NCI-H226 (cell line): ENCODE results near the gene CERS6.
"Not testable (repeated sequence)": the region's sequence is repeated elsewhere in the genome, so short reads cannot be mapped to it uniquely, and the experiment has no call there.

Experiments
- DNase-seq: peaks from one replicate; pipeline ENCODE4 v3.0.0-alpha.2; 2015

The CERS6 gene

DNA sequence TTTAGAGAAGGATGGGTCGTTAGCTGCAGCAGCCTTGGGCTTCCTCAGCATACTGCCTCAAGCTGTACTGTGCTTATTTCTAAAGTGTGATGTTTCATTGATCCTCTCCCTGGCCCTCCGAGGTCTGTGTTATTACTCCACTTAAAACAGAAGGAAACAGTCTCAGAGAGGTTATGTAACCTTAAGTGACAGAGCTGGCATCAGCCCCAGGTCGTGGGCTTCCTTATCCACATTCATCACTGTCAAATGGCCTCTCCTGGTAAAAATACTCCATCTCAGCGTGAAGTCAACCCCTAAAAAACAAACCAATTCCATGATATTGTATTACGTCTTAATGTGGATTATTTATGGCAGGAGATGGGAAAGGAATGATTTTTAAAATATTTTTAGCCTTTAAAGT lies 193.0 kb downstream of the CERS6 start:
- no peak for DNase-seq

DNA sequence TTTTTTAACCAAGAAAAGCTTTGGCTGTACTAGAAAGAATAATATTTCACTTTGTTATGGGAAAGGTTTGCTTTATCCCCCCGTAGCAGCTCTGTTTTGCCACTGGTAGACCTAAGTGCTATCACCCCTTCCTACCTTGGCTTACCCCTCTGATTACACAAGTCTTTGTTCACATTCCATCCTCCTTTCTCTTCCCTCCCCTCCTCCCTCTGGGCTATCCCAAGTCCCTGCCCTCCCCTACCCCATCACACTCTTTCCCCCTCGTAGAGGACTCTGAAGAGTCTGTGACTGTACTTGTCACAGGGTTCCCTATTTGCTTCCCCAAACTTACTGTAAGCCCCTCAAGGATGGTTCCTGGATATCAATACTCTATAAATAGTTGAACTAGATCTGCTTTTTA lies 193.5 kb downstream of the CERS6 start:
- DNase-seq: no peak

DNA sequence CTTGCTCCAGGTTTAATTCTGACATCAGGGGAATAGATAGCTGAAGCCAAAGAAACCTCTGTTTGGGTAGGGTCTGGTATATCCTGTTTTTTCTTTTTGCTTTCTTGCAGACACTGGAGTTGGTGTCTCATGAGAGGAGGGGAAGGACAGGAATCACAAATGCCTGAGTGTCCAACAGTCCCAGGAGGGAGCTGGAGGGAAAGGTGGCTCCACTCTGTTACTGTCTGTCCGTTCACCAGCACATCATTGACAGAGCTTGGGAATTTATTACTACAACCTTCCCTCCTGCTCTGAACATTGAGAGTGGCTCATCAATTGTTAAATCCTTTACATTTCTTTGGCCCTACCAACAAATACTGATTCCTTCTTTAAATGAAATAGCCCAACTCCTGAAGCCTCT lies 194.1 kb downstream of the CERS6 start:
- DNase-seq: no peak

DNA sequence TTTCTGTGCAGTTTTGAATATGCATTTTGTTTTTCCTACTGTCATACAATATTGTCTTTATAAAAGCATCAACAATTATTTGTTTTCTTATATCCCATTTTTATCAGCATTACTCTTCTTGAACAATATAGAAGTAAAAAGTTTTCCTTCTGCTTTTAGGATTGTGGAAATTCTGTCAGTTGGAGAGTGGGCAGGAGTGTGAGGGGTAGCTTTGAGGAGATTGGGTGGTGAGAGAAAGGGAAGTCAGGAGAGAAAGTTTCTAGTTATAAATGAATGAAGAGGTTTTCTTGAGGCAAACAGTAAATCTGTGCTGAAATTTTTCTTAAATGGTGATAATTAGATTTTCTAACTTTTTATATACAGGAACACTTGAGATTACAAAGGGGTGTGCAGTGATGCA lies 194.7 kb downstream of the CERS6 start:
- no peak for DNase-seq

DNA sequence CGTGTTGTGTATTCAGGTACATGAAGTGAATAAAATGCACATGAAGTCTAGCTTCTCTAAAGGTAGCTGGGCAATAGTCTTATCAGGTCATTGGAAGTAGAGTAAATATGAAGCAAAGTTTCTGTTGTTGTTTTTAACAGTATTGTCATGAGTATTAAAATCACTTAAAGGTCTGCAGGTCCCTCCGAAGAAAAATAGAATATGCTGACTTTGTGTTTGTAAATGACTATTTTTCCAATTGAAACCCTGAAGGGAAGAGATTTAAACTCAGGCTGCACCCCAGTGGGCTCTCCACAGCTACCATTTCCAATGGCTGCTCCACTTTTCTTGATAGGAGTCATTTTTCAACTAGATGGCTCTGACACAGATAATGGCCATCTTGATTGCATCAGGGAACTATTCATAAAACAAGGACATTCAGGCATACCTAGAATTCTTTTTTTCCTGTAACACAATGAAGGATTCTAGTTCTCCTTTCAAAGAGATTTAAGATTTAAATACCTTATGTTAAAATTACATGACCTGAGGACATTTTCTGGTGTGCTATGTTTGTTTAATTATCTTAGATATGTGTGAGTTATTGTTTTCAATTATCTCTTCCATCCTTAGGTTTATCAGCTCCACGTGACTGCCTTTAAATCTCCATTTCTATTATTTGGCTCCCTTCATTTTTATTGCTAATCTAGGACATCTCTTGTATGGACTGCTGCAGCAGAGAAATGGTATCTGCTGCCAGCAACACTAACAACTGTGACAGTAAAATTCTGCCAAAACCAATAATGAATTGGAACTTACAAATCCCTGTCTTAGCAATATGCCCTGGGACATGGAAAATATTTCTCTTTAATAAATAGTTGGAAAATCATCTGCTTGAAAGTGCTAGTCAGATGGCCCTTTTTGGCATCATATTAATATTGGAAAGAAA lies 197.2 kb downstream of the CERS6 start:
- DNase-seq: no peak

DNA sequence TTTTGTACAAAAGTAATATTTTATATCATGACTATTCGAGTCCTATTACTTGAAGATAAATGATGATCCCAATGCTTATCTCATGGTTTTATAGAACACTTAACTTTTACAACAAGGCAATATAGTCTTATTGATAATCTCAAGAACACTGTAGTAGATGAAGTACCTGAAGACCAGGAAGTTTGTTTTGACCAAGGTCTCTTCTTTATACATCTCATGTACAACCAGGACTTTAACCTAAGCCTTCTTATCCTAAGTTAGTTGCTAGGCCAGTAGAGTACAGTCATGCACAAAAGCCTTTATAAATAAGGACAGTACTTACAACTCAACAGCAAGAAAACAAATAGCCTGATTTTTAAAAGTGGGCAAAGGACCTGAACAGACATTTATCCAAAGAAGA lies 198.6 kb downstream of the CERS6 start:
- DNase-seq: no peak

DNA sequence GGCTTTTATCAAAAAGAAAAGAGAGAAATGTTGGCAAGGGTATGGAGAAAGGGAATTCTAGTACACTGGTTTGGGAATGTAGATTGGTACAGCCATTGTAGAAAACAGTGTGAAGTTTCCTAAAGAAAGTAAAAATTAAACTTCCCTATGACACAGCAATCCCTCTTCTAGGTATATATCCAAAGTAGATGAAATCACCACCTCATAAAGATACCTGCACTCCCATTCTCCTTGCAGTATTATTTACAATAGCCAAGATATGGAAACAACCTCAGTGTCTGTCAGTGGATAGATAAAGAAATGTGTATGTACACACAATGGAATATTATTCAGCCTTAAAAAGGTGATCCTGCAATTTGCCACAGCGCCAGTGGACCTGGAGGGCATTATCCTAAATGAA lies 199.1 kb downstream of the CERS6 start:
- no peak for DNase-seq

DNA sequence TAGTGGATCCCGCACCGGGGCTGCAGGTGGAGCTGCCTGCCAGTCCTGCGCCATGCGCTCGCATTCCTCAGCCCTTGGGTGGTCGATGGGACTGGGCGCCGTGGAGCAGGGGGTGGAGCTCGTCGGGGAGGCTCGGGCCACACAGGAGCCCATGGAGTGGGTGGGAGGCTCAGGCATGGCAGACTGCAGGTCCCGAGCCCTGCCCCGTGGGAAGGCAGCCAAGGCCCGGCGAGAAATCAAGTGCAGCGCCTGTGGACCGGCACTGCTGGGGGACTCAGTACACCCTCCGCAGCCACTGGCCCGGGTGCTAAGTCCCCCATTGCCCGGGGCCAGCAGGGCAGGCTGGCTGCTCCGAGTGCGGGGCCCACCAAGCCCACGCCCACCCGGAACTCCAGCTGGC lies 201.3 kb downstream of the CERS6 start:
- DNase-seq: not testable (repeated sequence)

DNA sequence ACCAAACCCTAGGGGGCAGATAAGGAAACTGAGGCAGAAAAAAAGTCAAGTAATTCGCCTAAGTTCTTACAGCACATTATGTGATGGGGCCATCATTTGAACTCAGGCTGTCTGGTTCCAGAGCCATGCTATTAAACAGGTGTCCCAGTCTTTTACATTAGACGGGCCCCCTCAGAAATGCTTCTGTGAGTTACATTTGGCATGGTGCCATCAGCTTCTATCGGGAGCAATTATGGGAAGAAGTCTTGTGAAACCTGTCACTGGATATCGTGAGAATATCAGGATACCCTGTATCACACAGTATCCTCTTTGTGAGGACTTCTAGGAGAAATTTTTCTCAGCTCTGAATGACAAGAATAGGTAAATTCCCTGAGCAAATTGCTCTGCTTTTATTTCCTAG lies 202.6 kb downstream of the CERS6 start:
- DNase-seq: no peak

DNA sequence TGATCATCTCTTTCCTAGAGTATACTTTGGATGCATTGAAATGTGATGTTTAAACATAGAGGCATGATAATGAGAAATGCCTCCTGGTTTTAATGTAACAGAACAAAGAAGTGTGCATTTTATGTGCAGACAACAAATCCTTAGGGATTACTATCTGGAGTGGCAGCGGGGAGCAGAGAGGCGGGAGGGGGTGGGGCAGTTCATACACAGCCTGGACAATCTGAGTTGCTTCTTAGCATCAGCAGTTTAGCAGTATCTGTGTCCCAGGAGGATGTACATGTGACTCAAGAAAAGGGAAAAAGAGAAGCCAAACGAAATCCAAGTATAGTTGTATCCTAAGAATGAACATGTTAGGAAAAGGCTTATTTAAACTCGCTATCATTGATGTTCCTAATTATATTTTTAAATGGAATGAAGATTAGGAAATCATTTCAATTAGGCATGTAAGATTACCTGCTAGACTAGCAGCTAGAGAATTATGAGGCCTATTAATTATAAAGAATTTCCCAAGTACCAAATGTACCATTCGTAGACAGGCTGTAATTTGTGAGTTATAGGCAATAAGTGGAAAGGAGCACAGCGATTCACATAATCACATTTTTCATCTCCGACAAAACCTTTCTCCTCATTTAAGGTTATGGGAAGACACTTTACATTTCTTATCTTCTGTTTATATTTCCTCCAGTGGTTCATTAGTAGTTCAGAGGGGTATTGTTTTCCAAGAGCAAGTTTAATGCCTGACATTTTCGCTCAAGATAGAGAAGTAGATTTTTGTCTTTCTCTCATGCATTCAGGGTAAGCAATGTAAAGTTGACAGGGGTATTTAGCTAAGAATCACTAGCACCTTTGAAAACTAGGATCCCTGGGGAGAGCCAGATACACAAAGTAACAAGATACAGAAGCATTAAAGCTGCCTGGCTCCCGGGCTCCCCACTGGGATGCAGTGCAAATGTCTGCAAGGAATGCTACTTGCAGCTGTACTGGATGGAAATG lies 205.1 kb downstream of the CERS6 start:
- DNase-seq: no peak

DNA sequence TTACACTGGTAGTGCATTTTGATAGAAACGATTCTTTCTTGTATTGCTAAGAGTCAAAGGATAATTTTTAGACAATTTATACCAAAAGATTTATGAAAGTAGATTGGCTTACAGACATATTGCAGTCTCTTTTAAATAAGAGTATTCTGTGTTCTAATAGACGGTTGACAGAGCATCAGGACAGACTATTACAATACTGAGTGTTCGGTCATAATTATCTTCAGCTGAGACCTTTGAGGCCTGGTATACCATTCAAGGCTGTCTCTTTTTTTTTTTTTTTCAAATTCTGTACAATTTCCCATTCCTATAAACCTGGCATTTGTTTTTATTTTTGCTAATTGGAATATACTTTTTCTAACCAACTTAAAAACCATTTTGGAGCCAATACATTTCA lies 205.8 kb downstream of the CERS6 start:
- no peak for DNase-seq

DNA sequence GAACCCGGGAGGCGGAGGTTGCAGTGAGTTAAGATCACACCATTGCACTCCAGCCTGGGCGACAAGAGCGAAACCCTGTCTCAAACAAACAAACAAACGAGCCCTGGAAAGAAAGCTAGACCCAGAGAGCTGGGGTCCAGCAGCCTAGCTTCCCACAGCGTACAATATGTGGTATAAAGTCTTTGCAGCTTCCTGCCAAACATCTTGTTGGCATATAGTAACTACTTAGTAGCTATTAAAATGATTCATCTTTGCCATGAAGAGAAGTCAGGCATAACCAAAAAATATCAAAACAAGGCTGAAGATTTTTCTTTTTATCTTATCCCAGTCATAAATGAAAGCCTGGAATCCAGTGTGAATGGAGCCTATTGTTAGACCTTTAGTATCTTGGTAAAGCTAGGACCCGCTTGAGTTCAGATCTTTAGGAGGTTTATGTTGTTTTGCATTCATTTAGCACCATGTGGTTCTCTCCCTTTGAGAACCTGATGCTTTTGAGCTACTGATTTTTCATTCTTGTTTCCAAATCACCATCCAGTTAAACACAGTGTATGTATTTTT lies 206.7 kb downstream of the CERS6 start:
- no peak for DNase-seq

DNA sequence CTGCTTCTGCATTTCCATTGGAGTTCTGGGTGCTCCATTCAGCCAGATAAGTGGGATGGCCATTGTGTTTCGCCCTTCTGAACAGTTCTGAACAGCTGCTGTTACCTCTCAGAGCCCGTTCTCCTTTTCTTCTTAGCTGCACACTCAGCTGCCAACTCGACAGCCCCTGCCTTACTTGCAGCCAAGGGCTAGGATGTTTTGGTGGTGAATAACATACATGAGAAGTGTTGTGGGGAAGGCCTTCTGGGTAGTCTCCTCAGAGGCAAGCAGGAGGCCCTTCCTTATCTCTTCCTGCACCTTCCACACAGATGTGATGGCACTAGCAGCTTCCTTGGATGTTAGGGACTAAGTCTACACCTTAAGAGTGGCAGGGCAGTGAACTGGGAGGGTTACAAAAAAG lies 207.9 kb downstream of the CERS6 start:
- DNase-seq: peak; percentile 43

DNA sequence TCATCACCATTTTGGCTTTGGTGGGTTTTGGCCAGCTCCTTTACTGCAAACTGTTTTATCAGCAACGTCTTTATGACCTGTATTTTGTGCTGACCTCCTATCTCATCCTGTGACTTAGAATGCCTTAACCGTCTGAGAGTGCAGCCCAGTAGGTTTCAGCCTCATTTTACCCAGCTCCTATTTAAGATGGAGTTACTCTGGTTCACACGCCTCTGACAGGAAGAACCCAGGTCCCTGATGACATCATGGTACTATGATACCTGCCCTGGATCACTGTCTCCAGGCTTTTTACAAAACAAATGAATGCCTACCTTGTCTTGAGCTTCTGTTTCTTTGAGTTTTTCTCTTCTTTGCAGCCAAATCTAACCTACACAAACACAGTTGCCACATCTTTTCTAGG lies 208.6 kb downstream of the CERS6 start:
- not testable (repeated sequence) for DNase-seq

DNA sequence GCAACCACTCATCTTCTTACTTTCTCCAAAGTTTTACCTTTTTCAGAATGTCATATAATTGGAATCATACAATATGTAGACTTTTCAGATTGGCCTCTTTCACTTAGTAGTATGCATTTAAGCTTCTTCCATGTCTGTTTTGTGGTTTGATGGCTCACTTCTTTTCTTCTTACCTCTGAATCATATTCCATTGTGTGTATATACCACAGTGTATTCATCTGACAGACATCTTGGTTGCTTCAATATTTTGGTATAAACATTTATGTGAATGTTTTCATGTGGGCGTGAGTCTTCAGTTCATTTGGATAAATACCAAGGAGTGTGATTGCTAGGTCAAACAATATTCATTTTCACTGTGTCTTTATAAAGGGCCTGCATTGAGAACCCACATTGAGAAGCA lies 210.3 kb downstream of the CERS6 start:
- no peak for DNase-seq

DNA sequence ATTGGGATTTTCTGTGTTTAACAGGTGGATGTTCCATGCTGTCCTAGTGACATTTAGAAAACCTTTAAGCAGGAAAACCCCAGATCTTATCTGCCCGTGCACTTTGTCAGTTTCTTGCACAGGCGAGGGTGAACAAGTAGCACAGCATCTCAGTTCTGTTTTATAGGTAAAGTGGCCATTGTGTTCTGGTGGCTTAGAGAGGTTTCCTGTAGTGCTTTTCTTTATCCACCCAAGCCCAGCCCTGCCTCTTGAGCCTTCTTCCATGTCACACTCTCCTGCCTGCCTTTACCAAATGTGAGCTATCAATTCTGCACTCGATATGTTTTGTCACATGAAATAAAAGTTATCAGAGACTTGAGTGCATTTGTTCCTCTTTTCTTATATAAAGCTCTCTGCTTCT lies 211.1 kb downstream of the CERS6 start:
- no peak for DNase-seq

DNA sequence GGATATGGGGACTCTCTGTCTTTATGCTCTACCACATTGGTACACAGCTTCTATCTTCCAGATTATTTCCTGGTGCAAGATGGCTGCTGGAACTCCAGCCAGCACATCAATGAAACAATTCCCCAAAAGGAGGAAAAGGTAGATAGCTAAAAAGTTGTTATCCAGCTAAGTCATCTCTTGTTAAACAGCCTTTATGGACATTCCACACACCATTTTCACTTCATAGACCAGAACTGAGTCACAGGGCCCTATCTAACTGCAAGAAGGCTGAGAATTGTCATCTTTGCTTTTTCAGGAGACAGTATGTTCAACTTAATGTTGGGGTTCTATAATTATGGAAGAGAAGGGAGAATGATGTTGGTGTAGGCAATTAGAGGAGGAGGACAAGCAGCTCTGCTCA lies 213.1 kb downstream of the CERS6 start:
- no peak for DNase-seq

DNA sequence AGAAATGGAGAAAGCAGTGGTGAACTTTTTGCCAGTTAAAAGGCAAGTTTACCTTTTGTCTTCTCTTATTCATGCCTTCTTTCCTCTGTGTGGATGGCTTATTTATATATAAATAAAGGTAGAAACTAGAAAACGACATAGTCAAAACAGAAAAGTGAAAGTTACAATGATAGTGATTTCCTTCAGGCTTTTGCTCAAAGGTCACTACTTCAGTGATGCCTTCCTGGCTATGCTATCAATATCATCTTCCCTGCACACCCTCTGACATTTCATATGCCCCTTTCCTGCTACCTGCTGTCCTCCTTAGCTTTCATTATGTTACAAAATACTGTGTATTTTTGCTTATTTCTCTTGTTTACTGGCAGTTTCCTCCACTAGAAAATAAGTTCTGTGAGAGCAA lies 214.4 kb downstream of the CERS6 start:
- DNase-seq: no peak

DNA sequence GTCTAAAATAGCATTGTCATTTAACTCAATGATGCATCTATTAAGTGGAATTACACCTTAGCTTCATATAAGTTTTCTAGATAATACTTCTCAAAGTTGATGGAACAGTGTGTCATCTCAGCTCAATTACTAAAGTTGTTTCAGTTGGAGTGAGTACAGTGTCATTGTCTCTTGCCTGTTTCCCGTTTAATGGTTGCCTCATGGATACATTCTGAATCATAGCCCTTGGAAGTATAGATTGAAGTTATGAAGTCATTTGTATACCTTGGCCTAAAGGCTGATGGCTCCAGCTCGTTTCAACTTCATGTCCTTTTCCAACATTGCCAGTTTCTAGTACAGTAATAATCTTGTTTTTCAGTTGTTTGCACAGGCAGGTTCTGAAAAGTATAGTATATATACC lies 215.9 kb downstream of the CERS6 start:
- no peak for DNase-seq

DNA sequence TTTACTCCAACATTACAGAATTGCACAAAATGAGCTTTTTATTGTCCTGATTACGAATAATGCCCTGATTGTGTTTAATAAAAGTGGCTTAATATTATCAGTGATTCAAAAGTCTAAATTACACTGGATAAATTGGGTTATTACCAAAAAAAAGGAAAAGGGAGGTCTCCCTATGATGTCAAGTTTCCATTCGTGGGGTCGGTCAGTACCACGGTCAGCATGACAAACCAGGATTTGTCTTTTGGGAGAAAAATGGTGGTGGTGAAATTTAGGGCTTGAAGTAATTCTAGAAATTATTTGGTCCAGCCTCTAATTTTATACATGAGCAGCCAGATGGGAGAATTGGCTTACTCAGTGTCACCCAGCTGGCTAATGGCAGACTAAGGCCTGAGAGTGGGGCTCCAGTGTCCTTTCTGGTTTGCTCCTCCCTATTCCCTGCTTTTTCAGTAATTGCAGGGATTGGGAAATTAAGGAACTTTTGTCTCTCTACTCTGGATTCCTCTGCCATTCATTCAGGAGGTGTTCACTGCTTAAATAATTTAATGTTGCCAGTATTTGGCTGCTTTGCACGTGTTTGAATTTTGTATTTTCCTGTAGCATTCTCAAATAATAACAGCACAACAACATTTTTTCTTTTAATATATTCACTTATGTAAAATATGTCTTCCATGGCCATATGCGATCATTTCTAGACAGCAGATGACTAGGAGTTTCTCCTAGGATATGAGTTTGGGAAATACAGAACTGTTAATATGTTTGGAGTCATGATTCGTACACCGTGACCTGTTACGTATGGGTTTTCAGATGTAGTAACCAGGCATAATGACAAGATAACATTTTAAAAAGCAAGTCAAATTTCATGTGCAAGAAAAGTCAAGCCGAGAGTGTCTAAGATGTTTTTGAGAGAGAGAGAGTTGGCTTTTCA lies 217.5 kb downstream of the CERS6 start:
- no peak for DNase-seq

DNA sequence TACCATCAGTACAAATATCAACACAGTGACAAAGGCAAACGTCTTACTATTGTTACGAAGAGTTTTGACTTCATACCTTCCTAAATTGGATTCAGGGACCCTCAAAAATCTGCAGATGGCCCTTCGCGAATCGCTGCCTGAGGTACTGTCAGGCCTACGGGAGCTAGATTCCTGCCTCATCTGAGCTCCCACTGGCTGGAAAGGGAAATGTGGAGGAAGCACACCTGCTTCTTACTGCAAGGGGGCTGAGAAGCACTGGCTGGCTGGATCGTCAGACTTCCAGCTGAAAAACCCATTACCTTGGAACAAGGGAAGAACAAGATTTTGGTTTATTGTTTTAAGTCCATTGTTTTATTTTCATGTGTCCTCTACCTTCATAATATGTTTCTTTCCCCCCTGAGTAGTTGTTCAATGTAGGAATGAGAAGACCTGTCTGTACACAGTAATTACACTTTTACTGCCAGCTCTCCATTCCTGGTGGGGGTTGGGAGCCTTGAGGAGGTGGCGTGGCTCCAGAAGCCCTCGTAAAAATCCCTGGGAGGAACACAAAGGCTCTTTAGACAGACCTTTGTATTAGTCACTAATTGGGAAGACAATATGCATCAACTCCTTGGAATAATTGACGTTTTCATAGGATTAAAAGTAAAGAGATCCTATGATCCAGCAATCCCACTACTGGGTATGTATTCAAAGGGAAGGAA lies 222.2 kb downstream of the CERS6 start:
- DNase-seq: no peak

DNA sequence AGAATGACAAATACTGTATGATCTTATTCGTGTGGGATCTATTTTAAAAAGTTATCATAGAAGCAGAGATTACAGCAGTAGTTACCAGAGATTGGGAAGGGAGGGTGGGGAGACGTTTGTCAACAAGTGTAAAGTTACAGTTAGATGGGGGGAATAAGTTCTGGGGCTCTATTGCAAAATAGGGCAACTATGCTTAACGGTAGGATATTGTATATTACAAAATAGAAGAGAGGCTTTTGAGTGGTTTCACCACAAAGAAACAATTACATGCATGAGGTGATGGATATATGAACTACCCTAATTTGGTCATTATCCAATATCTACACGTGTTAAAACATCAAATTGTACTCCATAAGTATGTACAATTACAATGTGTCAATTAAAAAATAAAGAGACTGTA lies 223.0 kb downstream of the CERS6 start:
- DNase-seq: no peak
